Tibial nerve (tissue), 3 donors: ENCODE data around the gene STXBP6.

Source experiments
- EP300 ChIP-seq, 2 donors: sonication (generic); formaldehyde crosslinking; IDR thresholded peaks; one replicate each; pipeline ENCODE4 v1.6.1; 2017; ENCODE audit warnings: antibody characterized with exemption in 2 of 2, mild to moderate bottlenecking in 1 of 2
- POLR2A ChIP-seq, 2 donors: fragments of 450-650 bp; IDR thresholded peaks; one replicate each; pipeline ENCODE4 v1.6.1; 2017; ENCODE audit warnings: antibody characterized with exemption in 2 of 2, mild to moderate bottlenecking in 2 of 2, moderate library complexity in 2 of 2

DNA sequence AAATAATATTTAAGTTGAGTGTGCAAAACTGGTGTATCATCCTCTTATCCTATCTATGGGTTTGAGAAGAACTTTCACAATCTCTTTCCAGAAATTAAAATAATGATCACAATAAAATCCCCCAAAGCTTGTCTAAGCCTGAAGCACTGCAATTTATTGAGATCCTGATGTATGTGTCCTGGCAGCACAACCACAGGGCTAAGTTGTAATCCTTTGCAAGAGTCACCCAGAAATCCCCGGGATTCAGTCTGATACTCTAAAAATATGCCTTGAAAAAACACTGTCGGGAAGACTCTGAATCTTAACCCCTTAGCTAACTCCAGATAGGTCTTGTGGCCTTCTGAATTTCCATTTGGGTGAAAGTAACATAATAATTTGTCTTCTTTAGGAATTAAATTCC is 40.3 kb upstream of the STXBP6 start:
- TF ChIP-seq POLR2A (IDR thresholded peaks at IDR 0.05) (no peak), EP300 (IDR thresholded peaks at IDR 0.05) (no peak)
